T-helper 9 cell (primary cell): ENCODE data around the gene SP1.
"Not testable (repeated sequence)": the region's sequence is repeated elsewhere in the genome, so short reads cannot be mapped to it uniquely, and the experiment has no call there.

Experiments used
- DNase-seq: peaks from one replicate; pipeline ENCODE4 v3.0.0-alpha.2; 2020

The SP1 gene

DNA sequence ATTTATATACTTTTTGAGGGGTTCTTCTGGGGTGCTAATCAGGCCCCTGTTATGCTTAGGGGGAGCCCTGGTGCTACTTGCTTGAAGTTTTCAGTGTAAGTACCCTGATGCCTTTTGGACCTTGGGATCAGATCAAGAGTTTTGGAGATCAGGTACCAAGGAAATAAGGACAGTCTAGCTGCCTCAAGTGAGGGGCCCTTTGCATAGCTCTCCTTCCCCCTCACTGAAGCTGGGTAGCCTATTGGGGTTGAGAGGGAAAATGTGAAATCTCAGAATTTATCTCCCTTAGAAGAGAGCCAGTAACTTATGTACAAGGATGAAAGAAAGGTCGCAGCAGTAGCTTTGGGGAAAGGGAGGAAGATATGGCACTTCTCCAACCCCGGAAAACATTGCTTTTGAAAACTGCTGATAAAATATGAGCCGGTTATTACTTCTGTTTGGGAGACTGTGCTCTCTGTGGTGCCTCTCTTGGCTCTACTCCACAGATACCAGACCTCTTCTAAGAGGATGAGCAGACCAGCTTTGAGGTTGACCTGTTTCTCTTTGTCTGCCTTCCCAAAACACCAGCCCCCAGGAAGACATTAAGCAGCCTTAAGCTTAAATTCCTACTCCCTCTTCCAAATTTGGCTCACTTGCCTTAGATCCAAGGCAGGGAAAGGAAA, 34.9 kb downstream of the SP1 start:
- DNase-seq: no peak

- DNase-seq: not testable (repeated sequence)
Measured at GRCh38 chr12:53415752-53416389, 35.9 kb downstream of the SP1 start.

- DNase-seq: not testable (repeated sequence)
Measured at GRCh38 chr12:53417291-53417816, 37.4 kb downstream of the SP1 start.

DNA sequence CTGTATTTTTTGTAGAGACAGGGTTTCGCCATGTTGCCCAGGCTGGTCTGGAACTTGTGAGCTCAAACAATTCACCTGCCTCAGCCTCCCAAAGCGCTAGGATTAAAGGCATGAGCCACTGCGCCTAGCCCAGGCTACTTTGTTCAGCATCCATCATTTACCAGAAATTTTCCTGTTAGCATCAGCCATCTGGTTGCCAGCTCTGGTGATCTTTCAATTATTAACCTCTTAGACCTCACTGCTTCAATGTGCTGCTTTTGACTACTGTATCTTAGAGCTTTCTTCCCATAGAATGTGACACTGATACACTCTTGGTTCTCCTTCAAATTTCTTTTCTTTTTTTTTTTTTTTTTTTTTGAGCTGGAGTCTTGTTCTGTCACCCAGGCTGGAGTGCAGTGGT, 38.2 kb downstream of the SP1 start:
- DNase-seq: no peak

DNA sequence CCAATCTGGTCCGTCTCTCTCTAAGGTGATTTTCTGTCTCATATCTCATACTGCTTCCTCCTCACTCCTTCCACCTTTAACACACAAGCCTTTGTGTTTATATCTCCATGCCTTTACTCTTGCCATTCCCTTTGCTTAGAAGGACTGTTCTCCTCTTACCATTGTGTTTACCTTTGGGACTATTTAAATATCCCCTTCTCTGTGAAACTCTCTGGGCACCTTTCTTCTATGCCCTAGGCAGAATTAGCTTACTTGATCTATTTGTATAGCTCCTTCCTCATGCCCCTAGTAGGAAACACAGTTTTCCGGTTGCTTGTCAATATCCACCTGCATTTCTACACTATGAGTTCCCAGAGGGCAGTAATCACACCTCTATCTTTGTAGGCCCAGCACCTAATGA, 39.8 kb downstream of the SP1 start:
- no peak for DNase-seq

DNA sequence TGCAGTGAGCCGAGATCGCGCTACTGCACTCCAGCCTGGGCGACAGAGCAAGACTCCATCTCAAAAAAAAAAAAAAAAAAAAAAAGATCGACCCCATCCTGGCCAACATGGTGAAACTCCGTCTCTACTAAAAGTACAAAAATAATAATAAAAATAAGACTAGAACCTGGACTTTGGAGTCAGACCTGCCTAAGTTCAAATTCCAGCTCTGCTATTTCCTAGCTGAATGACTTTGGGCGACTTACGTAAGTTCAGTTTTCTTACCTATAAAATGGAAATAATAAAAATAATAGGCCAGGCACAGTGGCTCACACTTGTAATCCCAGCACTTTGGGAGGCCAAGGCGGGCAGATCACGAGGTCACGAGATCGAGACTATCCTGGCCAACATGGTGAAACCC, 42.3 kb downstream of the SP1 start:
- not testable (repeated sequence) for DNase-seq

DNA sequence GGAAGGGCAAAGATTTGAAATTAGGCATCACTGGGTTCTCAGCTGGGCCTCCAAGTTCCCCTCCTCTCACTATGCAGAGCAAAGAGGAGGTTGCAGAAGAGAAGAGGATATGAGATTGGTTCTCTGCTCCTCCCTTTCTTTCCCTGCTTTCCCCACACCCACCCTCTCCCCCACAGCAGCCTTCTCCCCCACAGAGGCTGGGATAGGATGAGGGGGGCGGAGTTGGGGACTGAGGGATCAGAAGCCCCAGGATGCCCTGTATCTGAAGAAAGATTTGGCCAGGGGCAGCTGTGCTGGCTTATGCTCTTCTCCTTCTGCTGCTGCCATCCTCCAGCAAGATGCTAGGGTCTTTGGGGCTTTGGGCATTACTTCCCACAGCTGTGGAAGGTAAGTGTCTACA, 43.6 kb downstream of the SP1 start, which contains the start of gene AMHR2:
Gene AMHR2, plus strand, starts transcription at position 259 of the 400 bp plus-strand sequence. Its CDS starts 80 bp downstream, at position 339.
- no peak for DNase-seq

- no peak for DNase-seq
Measured at GRCh38 chr12:53424626-53425514, 44.9 kb downstream of the SP1 start.

DNA sequence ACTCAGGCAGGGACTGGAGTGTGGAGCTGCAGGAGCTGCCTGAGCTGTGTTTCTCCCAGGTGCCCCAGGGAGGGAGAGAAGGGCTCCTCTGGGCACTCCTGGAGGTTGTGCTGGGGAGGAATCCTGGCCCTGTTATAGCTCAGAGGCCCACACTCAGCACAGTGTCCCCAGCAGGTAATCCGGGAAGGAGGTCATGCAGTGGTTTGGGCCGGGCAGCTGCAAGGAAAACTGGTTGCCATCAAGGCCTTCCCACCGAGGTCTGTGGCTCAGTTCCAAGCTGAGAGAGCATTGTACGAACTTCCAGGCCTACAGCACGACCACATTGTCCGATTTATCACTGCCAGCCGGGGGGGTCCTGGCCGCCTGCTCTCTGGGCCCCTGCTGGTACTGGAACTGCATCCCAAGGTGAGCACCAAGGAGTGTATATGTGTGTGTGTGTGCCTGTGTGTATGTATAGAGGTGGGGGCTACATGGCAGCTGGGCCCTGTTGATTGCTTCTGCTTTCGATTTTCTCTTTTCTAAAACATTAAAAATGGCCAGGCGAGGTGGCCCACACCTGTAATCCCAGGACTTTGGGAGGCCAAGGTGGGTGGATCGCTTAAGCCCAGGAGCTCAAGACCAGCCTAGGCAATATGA, 45.7 kb downstream of the SP1 start:
- DNase-seq: no peak

- DNase-seq: no peak
Measured at GRCh38 chr12:53427905-53428594, 48.1 kb downstream of the SP1 start.

DNA sequence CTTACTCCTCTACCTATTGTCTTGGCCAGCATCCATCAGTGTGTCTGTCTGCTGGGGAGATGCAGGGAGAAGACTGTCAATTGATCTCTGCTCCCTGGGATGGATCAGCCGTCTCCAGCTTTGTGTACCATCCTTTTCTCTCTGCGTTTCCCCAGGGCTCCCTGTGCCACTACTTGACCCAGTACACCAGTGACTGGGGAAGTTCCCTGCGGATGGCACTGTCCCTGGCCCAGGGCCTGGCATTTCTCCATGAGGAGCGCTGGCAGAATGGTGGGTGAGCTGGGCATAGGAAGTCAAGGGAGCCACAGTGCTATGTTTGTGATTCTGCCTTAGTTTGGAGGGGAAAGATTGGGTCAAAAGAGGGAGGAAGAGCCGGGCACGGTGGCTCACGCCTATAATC, 48.8 kb downstream of the SP1 start:
- DNase-seq: no peak

DNA sequence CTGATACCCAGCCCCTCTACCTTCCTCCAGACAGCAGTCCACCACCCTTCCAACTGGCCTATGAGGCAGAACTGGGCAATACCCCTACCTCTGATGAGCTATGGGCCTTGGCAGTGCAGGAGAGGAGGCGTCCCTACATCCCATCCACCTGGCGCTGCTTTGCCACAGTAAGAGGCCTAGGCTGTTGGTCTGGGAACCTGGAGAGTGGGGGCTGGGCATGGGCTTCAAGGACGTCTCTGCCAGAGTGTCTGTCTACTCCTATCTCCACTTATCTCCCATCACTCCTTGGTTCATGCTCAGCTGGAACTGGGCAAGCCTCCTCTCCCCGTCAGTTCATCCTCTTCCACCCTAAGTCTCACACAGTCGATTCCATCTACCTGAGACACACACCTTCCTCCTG, 50.1 kb downstream of the SP1 start:
- DNase-seq: no peak

DNA sequence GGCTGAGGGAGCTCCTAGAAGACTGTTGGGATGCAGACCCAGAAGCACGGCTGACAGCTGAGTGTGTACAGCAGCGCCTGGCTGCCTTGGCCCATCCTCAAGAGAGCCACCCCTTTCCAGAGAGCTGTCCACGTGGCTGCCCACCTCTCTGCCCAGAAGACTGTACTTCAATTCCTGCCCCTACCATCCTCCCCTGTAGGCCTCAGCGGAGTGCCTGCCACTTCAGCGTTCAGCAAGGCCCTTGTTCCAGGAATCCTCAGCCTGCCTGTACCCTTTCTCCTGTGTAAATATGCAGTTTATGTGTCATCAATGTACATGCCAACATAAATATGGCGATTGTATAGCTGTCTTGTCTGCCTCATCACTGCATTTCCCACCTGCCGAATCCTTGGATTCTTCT, 51.2 kb downstream of the SP1 start:
- no peak for DNase-seq

- not testable (repeated sequence) for DNase-seq
Measured at GRCh38 chr12:53435326-53435725, 55.4 kb downstream of the SP1 start.

DNA sequence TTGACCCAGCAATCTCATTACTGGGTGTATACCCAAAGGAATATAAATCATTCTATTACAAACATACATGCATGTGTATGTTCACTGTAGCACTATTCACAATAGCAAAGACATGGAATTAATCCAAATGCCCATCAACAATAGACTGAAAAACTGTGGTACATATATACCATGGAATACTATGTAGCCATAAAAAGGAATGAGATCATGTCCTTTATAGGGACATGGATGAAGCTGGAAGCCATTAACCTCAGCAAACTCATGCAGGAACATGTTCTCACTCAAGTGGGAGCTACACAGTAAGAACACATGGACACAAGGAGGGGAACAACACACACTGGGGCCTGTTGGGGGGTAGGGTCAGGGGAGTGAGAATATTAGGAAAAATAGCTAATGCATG, 59.6 kb downstream of the SP1 start:
- not testable (repeated sequence) for DNase-seq

DNA sequence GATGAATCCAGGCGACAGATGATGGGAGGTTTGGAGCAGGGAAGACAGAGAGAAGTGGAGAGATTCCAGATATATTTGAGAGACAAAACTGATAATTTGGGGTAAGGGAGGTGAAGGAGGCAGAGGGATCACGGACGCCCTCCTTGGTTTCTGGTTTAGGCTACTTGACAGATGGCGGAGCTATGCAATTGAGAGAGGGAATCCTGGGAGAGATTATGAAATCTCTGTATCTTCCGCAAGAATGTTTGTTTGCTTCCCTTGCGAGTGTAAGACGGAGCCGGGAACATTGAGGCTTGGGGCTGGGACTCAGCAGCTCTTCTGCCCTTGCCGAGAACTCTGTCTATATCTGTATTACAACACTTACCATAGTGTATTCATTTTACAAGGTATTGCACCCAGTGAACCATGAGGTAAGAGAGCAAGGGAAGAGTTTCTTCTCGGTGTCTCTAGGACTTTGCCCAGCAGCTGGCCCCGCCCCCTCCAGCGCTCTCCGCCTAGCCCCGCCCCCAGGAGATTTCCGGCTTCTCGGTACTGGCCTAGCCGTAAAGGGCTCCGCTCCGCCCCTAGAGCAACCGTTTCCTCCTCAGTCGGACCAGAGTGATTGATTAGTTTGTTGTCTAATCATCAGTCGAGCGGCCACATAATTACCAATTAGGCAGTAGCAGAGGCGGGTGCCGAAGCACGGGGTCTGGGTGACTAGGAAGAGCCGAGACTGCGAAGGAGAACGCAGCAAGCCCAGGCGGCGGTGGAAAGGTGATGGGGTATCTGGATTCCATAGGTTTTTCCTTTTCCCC, 61.3 kb downstream of the SP1 start, which contains the start of gene PRR13:
Gene PRR13, plus strand, starts transcription at position 695 of the 794 bp plus-strand sequence. CDS start 981 bp downstream, outside the sequence.
- peak; percentile 98 for DNase-seq

- DNase-seq: no peak
Measured at GRCh38 chr12:53443955-53444354, 64.0 kb downstream of the SP1 start.

DNA sequence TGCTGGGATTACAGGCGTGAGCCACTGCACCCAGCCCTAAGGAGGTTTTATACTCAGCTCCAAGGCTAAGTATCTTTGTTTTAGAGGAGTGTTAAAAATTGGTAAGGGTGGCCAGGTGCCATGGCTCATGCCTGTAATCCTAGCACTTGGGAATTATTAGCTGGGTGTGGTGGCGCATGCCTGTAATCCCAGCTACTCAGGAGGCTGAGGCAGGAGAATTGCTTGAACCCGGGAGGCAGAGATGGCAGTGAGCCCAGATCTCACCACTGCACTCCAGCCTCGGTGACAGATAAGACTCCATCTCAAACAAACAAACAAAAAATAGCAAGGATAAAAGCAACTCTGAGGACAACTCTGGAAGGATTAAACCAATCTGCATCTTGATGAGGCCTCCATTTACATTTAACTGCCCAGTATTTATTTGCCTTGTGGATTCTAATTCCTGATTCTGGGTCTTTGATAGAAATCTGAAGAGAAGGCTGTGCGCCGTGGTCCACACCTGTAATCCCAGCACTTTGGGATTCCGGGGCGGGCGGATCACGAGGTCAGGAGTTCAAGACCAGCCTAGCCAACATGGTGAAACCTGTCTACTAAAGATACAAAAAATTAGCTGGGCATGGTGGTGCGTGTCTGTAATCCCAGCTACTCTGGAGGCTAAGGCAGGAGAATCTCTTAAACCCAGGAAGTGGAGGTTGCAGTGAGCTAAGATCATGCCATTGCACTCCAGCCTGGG, 64.8 kb downstream of the SP1 start:
- DNase-seq: not testable (repeated sequence)

GRCh38 chr12:53450936-53451335, 71.0 kb downstream of the SP1 start:
- DNase-seq: no peak

DNA sequence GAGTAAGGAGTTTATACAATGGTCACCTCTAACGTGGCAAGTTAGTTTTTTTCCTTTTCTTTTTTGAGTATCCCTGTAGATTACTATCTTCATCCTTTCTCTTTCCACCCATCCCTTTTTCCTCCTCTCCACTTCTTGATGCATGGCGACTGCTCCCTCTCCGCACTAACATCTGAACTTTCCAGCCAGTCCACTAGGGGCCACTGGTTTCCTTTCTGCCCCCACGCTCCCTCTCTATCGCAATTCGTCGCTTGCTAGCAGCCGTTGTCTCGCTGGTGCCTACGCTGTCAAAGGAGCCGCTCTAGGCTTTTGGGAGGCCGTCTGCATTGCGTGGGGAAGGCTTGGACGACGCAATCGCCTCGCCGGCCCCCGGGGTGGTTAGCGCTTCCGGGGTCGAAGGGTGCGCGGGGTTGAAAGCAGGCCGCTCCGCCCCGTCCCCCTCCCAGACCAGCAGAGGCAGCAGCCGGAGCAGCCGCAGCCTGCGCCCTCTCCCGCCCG, 71.7 kb downstream of the SP1 start, which contains the start of gene PCBP2:
Gene PCBP2, plus strand, starts transcription at position 442 of the 498 bp plus-strand sequence. CDS start 2,699 bp downstream, outside the sequence.
- DNase-seq: peak; percentile 94
